Lung (tissue), 12 donors: ENCODE data around the gene CHPT1. TPM values are rescaled to one million over a fixed set of nuclear protein-coding genes. Genes with fewer than 3 reads are reported as not detected.

Experiments
- ATAC-seq: fragments of 200-7000 bp; cut with Tn5 transposase; one replicate; pipeline ENCODE4 v1.9.1; 2020; ENCODE audit warnings: moderate number of reproducible peaks; ENCODE audit not compliant: insufficient read depth, low FRiP score
- DNase-seq, 3 donors: peaks; one replicate each; pipeline ENCODE4 v3.0.0-alpha.2; 2013 to 2017
- H3K27ac ChIP-seq, 2 donors: one replicate each; pipeline ENCODE4 v1.5.1; 2013; ENCODE audit warnings: mild to moderate bottlenecking in 2 of 2, moderate library complexity in 2 of 2, control low read depth in 1 of 2, inconsistent platforms in 1 of 2, low read depth in 1 of 2, low read length in 1 of 2
- H3K27me3 ChIP-seq, 3 donors: one replicate each; pipeline ENCODE4 v1.5.1; 2013; ENCODE audit warnings: low read length in 2 of 3; ENCODE audit not compliant: control insufficient read depth in 3 of 3, insufficient read depth in 3 of 3
- H3K36me3 ChIP-seq, 4 donors: one replicate each; pipeline ENCODE4 v1.5.1; 2013; ENCODE audit warnings: low read length in 4 of 4, mild to moderate bottlenecking in 1 of 4, moderate library complexity in 1 of 4; ENCODE audit not compliant: control insufficient read depth in 4 of 4, insufficient read depth in 4 of 4
- H3K4me1 ChIP-seq, 5 donors: one replicate each; pipeline ENCODE4 v1.5.1; 2013; ENCODE audit warnings: low read length in 5 of 5, mild to moderate bottlenecking in 2 of 5, moderate library complexity in 1 of 5; ENCODE audit not compliant: control insufficient read depth in 5 of 5, insufficient read depth in 5 of 5
- H3K4me3 ChIP-seq: one replicate; pipeline ENCODE4 v1.5.1; 2013; ENCODE audit warnings: mild to moderate bottlenecking, control low read depth, moderate library complexity
- H3K9ac ChIP-seq, 2 donors: one replicate each; pipeline ENCODE4 v1.5.1; 2013; ENCODE audit warnings: low read length in 2 of 2, control low read depth in 1 of 2; ENCODE audit not compliant: insufficient read depth in 1 of 2
- H3K9me3 ChIP-seq, 4 donors: one replicate each; pipeline ENCODE4 v1.5.1; 2013; ENCODE audit warnings: low read length in 3 of 4, mild to moderate bottlenecking in 1 of 4, moderate library complexity in 1 of 4; ENCODE audit not compliant: control insufficient read depth in 4 of 4, insufficient read depth in 3 of 4
- WGBS, 2 donors: extraction: QIAGEN DNeasy Blood & Tissue Kit; methylation state at CpG; one replicate each; pipeline ENCODE4 v1.1.7; 2013; 5-methylcytosine and 5-hydroxymethylcytosine counted together
- polyA plus RNA-seq, 2 donors: library from polyadenylated mRNA; stranded (reverse); fragments of 200-250 nt; gene quantifications; one replicate each; pipeline ENCODE4 v1.2.1, GENCODE V29; 2013
- total RNA-seq, 2 donors: library from RNA; depleted of rRNA in 1 of 2; stranded (reverse); fragments of >200 nt in 1 of 2; gene quantifications; one replicate each; pipeline ENCODE4 v1.2.1, GENCODE V29; 2014 to 2021
- TF ChIP-seq, protein P1 (sequence below): IDR thresholded peaks from 2 replicates; pipeline ENCODE4 v1.5.1; 2012; ENCODE audit warnings: mild to moderate bottlenecking; ENCODE audit errors: control extremely low read depth, extremely low read depth
- donor health status: control.
- donor health status: control.
- donor health status: Bipolar disorder and iron deficiency.
- donor health status: healthy.
- donor health status: DM: yes; HTN: yes; CAD: no.

Gene CHPT1
- total and polyA plus RNA-seq, 4 donors: 25.1 to 60.9 (median 41.2) TPM

DNA sequence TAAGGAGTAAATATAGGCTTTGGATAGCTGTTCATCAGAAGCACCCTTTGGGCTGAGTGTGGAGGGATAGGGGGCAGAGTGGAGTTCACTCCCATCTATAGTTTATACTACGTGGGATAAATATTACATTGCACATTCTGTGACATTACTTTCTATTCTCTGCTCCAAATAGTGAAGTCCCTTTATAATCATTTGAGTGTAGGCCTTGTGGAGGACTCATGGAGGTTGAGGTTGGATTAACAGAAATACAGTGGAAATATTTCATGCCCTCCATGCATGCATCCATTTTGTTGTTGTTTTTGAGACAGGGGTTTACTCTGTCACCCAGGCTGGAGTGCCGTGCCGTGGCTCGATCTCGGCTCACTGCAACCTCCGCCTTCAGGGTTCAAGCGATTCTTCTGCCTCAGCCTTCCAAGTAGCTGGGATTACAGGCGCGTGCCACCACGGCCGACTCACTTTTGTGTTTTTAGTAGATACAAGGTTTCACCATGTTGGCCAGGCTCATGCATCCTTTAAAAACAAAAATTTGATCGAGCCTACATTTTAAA lies 1.4 kb downstream of the CHPT1 start:
- Histone ChIP-seq H3K27ac (peak overlapping the region in 1 of 2 donors; percentile 100), H3K9ac (no peak overlapping the region), H3K4me3 (no peak overlapping the region), H3K36me3 (no peaks in the 10 kb centered on the region), H3K27me3 (peaks cover 0 to 2% (median 0%) of the 10 kb centered on the region in 3 donors), H3K9me3 (no peaks in the 10 kb centered on the region), H3K4me1 (peaks cover 5 to 28% (median 12%) of the 10 kb centered on the region in 5 donors)
- WGBS, 2 donors: 83 to 88% methylated on average over 12 of the region's 12 CpGs
- TF ChIP-seq, protein P1, sequence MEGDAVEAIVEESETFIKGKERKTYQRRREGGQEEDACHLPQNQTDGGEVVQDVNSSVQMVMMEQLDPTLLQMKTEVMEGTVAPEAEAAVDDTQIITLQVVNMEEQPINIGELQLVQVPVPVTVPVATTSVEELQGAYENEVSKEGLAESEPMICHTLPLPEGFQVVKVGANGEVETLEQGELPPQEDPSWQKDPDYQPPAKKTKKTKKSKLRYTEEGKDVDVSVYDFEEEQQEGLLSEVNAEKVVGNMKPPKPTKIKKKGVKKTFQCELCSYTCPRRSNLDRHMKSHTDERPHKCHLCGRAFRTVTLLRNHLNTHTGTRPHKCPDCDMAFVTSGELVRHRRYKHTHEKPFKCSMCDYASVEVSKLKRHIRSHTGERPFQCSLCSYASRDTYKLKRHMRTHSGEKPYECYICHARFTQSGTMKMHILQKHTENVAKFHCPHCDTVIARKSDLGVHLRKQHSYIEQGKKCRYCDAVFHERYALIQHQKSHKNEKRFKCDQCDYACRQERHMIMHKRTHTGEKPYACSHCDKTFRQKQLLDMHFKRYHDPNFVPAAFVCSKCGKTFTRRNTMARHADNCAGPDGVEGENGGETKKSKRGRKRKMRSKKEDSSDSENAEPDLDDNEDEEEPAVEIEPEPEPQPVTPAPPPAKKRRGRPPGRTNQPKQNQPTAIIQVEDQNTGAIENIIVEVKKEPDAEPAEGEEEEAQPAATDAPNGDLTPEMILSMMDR: no peak
- peak in 1 of 3 donors; percentile 43 for DNase-seq
- ATAC-seq: no peak

DNA sequence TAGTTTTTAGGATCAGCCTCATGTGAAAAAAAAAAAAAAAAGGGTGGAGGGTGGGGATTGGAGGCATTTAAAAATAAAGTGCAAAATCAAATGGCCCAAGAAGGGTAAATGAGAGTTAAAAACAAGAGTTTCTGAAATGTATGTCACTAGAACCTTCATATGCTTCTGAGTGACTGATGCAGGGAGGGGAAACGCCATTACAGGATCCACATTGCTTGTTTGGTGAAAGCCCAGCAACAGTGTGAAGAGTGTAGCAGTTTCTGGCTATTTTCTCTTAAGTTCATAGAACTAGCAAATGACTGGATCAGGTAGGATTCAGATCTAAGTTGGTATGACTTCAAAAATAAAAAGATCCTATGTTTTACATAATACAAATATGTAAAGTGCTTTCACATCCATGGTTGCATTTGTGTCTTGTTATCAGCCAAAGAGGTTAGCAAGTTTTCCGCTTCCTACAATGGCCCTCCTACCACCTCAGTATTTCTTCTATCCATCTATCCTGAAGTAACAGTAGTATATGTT lies 2.9 kb downstream of the CHPT1 start:
- Histone ChIP-seq H3K9ac (no peak overlapping the region), H3K4me1 (peaks cover 5 to 28% (median 12%) of the 10 kb centered on the region in 5 donors), H3K27ac (peak overlapping the region in 1 of 2 donors; percentile 50), H3K9me3 (no peaks in the 10 kb centered on the region), H3K27me3 (no peaks in the 10 kb centered on the region), H3K4me3 (no peak overlapping the region), H3K36me3 (no peaks in the 10 kb centered on the region)
- no peak for DNase-seq
- TF ChIP-seq, protein P1: no peak
- 82 to 98% methylated on average over 2 of the region's 2 CpGs for WGBS, 2 donors
- ATAC-seq: no peak

DNA sequence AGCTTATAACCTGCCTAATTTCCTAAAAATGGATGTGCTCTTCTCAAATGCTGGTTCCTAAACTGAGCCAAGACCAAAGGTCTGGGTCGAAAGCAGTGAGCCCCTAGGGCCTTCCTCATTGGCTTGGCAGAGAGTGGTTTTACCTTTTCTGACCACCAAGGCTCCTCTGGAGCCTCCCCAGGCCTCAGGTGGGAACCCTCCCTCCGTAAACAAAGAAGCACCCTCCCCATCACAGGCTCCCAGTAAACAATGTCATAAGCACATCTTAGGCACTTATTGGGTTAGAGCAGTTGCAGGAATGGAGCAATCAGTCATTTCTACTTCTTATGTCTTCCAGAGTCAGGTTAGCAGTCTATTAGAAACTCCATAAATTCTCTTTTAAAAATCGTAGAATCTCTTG lies 6.0 kb downstream of the CHPT1 start:
- no peak for ATAC-seq

More for the DNA sequence above, 6.0 kb downstream of the CHPT1 start:
- Histone ChIP-seq H3K4me1 (peaks cover 2 to 33% (median 12%) of the 10 kb centered on the region in 5 donors), H3K27me3 (no peaks in the 10 kb centered on the region), H3K4me3 (no peak overlapping the region), H3K9me3 (no peaks in the 10 kb centered on the region), H3K9ac (no peak overlapping the region), H3K27ac (no peak overlapping the region), H3K36me3 (no peaks in the 10 kb centered on the region)
- 89 to 91% methylated on average over 3 of the region's 3 CpGs for WGBS, 2 donors
- TF ChIP-seq, protein P1: no peak
- DNase-seq: no peak
